ENCODE results near the gene STPG4.
"Not testable (repeated sequence)": the region's sequence is repeated elsewhere in the genome, so short reads cannot be mapped to it uniquely, and the experiment has no call there.

GRCh38 chr2:47124740-47125139 is 30.4 kb downstream of the STPG4 start:
- TF ChIP-seq EZH2 (IDR thresholded peaks at IDR 0.05); POLR2AphosphoS5 (IDR thresholded peaks at IDR 0.05; ENCODE audit: borderline replicate concordance, low read depth, low read length): not testable (repeated sequence)

Measured in SK-N-MC (cell line).